ENCODE data around the gene SCARB1.

Gene SCARB1

GRCh38 chr12:124790650-124791400 is 72.8 kb downstream of the SCARB1 start:
- DNase-seq = no peak

GRCh38 chr12:124788936-124789555 is 74.6 kb downstream of the SCARB1 start:
- DNase-seq = no peak

GRCh38 chr12:124786061-124786964 is 77.4 kb downstream of the SCARB1 start:
- DNase-seq = peak; percentile 93

- DNase-seq = no peak
These were observed 78.6 kb downstream of the SCARB1 start for GRCh38 chr12:124784871-124785572.

- no peak for DNase-seq
These were observed 80.6 kb downstream of the SCARB1 start for GRCh38 chr12:124783087-124783486.

- DNase-seq = no peak
These were observed 81.5 kb downstream of the SCARB1 start for GRCh38 chr12:124782132-124782531.

- no peak for DNase-seq
These were observed 82.6 kb downstream of the SCARB1 start for GRCh38 chr12:124780752-124781685.

GRCh38 chr12:124780336-124780735 is 83.3 kb downstream of the SCARB1 start:
- DNase-seq = no peak

- DNase-seq = no peak
These were observed 84.2 kb downstream of the SCARB1 start for GRCh38 chr12:124779161-124780141.

GRCh38 chr12:124778411-124778810 is 85.3 kb downstream of the SCARB1 start:
- no peak for DNase-seq

- no peak for DNase-seq
These were observed 86.0 kb downstream of the SCARB1 start for GRCh38 chr12:124777399-124778372.

- DNase-seq = no peak
These were observed 87.5 kb downstream of the SCARB1 start for GRCh38 chr12:124776125-124776513.

GRCh38 chr12:124774462-124775167 is 89.0 kb downstream of the SCARB1 start:
- DNase-seq = no peak

- DNase-seq = no peak
These were observed 89.6 kb downstream of the SCARB1 start for GRCh38 chr12:124774054-124774461.

- DNase-seq = no peak
These were observed 91.1 kb downstream of the SCARB1 start for GRCh38 chr12:124772289-124773170.

- DNase-seq = peak; percentile 79
These were observed 92.0 kb downstream of the SCARB1 start for GRCh38 chr12:124771462-124772288.

- DNase-seq = no peak
These were observed 92.9 kb downstream of the SCARB1 start for GRCh38 chr12:124770728-124771127.
